Measurements from ENCODE around the gene C2CD2L. TPM values are rescaled to one million over a fixed set of nuclear protein-coding genes. Genes with fewer than 3 reads are reported as not detected.
"Not testable (repeated sequence)": the region's sequence is repeated elsewhere in the genome, so short reads cannot be mapped to it uniquely, and the experiment has no call there.

Gene C2CD2L
- 10 to 100 TPM in 2 of 12 donors, 1 to 10 TPM in 9, not detected in 1; 5.5 to 25.2 (median 7.3) TPM for polyA plus RNA-seq (ENCODE audit: insufficient read length in 12 of 12)
- long read RNA-seq, donor 1 = 0 reads
- long read RNA-seq, donor 2, partial matches to known transcripts = 0 of 1 reads
- long read RNA-seq, donor 2, other reads (novel, unspliced or antisense) = 0 of 1 reads
- long read RNA-seq, donor 3 = 0 reads
- long read RNA-seq, donor 4 = 0 reads
- long read RNA-seq, donor 5 = 0 reads
- long read RNA-seq, donor 6 = 0 reads
- long read RNA-seq, donor 7 = 0 reads
- long read RNA-seq, donor 8 = 0 reads
- long read RNA-seq, donor 9, partial matches to known transcripts = 15 of 15 reads
- long read RNA-seq, donor 9, other reads (novel, unspliced or antisense) = 0 of 15 reads
- long read RNA-seq, donor 10 = 0 reads
- long read RNA-seq, donor 11 = 0 reads

DNA sequence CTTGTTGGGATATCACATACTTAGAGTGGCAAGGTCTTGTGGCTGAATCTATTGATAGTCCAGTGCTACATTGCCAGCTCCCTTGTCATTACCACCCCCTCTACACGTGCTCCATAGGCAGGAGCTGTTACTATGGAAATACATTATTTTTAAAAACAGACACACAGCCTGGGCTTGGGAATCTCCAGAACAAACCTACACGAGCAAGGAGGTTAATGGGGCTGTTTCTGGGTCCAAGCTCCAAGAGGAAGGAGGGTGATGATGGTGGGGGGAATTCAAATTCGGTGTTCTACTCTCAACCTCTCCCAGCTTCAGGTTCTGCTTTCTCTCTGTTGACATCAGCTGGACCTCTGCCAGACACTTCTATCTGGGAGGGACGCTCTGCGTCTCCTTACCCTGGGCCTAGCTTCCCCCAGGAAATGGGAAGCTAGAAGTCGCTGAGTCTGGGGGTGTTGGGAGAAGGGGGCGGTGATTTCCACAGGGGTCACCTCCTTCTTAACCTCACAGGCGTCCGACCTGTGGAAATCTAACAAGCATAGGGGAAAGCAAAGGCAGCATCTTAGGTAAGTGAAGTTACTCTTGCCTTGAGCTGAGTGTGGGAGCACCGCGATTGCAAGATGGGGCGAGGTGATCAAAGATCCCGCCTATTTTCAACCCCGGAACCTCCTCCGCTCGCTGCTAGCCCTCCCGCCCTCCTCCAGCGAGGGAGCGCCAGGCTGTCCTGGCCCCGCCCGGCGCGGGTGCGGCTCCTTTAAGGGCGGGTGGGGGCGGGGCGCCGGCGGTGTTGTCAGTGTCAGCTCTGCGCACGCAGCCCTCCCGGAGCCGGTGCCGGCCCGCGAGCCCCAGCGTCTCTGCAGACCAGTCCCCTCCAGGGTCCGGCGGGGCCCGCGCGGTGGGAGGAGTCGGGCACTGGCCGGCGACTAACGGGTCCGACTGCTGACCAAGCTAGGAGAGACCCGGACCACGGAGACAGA lies at the start of gene C2CD2L:
C2CD2L (plus strand) TSS at position 781 of the 974 bp plus-strand sequence. CDS start 398 bp downstream, outside the sequence.
- peak; percentile 91 for DNase-seq

DNA sequence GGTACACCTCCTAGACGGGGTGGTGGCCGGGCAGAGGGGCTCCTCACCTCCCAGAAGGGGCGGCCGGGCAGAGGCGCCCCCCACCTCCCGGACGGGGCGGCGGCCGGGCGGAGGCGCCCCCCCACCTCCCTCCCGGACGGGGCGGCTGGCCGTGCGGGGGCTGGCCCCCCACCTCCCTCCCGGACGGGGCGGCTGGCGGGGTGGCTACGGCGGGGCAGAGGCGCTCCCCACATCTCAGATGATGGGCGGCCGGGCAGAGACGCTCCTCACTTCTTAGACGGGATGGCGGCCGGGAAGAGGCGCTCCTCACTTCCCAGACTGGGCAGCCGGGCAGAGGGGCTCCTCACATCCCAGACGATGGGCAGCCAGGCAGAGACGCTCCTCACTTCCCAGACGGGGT lies 48.0 kb upstream of the C2CD2L start:
- not testable (repeated sequence) for DNase-seq

- DNase-seq = no peak
These were observed 45.9 kb upstream of the C2CD2L start for GRCh38 chr11:119061256-119061655.

DNA sequence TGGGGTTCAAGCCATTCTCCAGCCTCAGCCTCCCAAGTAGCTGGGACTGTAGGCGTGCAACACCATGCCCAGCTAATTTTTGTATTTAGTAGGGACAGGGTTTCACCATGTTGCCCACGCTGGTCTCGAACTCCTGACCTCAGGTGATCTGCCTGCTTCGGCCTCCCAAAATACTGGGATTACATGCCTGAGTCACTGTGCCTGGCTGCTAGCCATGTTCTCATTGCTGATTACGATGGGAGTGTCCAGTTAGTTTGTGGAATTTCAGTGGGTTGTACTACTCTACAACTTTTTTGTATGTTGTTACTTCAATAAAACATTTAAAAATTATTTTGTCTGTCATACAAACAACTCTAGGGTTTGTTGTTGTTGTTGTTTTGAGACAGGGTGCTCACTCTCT lies 44.4 kb upstream of the C2CD2L start:
- DNase-seq = no peak

DNA sequence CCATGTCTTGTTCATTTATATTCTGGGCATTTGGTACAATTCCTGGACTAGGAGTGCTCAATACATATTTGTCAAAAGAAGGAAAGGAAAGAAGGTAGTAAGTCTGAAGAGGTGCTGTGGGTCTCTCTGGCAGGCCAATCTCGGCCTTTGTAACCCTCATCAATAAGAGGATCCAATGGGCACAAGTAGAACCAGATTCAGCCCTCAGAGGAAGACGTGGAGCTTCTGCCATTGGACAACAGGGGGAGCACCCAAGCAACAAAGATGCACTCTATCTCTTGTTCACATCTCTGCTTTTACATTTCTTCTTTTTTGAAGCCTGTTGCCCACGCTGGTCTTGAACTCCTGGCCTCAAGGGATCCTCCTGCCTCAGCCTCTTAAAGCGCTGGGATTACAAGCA lies 41.8 kb upstream of the C2CD2L start:
- no peak for DNase-seq

GRCh38 chr11:119067371-119068222 lies 39.5 kb upstream of the C2CD2L start, which contains the start of gene VPS11:
VPS11 (plus strand) TSS chr11:119067818; CDS start chr11:119067824, 6 bp downstream.
- DNase-seq = peak; percentile 96

DNA sequence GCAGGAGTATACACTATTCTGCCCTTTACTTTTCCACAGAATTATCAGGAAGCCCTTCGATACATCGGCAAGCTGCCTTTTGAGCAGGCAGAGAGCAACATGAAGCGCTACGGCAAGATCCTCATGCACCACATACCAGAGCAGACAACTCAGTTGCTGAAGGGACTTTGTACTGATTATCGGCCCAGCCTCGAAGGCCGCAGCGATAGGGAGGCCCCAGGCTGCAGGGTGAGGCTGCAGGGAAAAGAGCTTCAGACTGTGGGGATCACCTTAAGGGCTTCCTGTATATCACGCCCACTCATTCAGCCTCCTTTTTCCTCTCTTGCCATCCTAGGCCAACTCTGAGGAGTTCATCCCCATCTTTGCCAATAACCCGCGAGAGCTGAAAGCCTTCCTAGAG lies 29.3 kb upstream of the C2CD2L start:
- DNase-seq = no peak

DNA sequence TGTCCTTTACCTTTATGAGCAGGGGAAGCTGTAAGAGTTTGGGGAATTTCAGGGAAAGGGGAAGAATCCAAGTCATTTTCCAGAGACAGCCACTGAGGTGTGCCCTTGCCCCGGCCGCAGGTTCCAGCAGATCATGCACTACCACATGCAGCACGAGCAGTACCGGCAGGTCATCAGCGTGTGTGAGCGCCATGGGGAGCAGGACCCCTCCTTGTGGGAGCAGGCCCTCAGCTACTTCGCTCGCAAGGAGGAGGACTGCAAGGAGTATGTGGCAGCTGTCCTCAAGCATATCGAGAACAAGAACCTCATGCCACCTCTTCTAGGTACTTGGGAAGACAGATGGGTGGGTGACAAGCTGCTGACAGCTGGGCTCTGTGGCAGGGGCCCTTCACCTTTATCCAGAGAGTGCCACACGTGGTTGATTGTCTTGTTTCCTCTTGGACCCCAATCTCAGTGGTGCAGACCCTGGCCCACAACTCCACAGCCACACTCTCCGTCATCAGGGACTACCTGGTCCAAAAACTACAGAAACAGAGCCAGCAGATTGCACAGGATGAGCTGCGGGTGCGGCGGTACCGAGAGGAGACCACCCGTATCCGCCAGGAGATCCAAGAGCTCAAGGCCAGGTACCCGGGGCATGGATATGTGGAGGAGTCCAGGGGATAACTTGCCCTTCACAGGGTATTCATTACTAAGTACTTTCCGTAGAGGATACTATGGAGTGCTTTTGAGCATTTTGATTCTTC lies 28.3 kb upstream of the C2CD2L start:
- DNase-seq = no peak

GRCh38 chr11:119081682-119082260 lies 25.4 kb upstream of the C2CD2L start:
- DNase-seq = no peak

DNA sequence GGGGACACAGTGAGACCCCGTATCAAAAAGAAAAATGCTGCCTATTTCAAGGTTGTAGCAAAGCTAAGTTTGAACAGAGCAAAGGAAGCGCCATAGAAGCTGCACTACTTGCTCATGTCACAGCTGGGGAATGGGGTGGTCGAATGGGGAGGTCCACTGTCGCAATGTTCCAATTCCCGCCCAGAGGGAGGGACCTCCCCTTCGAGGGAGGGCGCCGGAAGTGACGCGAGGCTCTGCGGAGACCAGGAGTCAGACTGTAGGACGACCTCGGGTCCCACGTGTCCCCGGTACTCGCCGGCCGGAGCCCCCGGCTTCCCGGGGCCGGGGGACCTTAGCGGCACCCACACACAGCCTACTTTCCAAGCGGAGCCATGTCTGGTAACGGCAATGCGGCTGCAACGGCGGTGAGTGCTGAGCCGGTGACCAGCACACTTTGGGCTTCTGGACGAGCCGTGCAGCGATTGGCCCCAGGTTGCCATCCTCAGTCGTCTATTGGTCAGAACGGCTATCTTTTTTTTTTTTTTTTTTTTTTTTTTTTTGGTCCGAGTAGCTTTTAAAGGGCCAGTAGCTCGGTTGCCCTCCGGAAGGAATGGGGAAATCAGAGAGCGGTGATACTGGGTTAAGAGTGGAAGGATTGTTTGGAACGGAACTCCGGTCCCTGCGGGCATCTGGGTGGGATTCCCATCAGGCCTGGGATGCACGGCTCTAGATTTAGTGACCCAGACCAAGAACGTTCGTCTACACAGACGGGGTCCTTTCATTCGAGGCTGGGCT lies 22.3 kb upstream of the C2CD2L start, which contains the start of gene HMBS:
HMBS (plus strand) TSS at position 219 of the 774 bp plus-strand sequence; CDS start at position 372, 153 bp downstream.
- DNase-seq = peak; percentile 99

- no peak for DNase-seq
These were observed 21.7 kb upstream of the C2CD2L start for GRCh38 chr11:119085437-119085847.

DNA sequence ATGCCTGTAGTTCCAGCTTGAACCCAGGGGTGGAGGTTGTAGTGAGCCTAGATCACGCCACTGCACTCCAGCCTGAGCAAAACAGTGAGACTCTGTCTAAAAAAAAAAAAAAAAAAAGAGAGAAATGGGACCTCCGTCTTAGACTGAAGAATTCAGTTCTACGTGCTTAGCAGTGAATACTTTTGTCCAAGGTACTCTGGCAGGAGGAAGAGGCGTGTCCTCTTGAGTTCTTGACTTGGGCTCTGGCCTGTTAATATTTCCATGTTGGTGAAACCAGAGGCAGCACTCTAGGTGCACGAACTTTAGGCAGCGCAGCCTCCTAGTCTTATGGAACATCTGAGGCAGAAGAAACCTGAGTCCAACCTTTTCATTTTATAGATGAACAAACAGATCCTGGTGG lies 20.0 kb upstream of the C2CD2L start:
- no peak for DNase-seq

- no peak for DNase-seq
These were observed 19.4 kb upstream of the C2CD2L start for GRCh38 chr11:119087747-119088241.

GRCh38 chr11:119088406-119088805 lies 18.7 kb upstream of the C2CD2L start:
- DNase-seq = no peak

- no peak for DNase-seq
These were observed 17.8 kb upstream of the C2CD2L start for GRCh38 chr11:119089319-119089718.

GRCh38 chr11:119091178-119091577 lies 16.0 kb upstream of the C2CD2L start:
- no peak for DNase-seq

- no peak for DNase-seq
These were observed 14.9 kb upstream of the C2CD2L start for GRCh38 chr11:119091966-119092879.
